Hematopoietic multipotent progenitor cell treated with erythropoietin and hydrocortisone succinate and interleukin-3 and kit ligand, for 4 days (in vitro differentiated cells): ENCODE results near the gene CCT7.

Experiments
- DNase-seq: peaks from one replicate; pipeline ENCODE4 v3.0.0-alpha.2; 2015

Gene CCT7

GRCh38 chr2:73269686-73270465 is 35.8 kb downstream of the CCT7 start:
- DNase-seq = no peak

- no peak for DNase-seq
These were observed 38.2 kb downstream of the CCT7 start for GRCh38 chr2:73272270-73272669.

- DNase-seq = no peak
These were observed 45.7 kb downstream of the CCT7 start for GRCh38 chr2:73279852-73280251.

- DNase-seq = no peak
These were observed 47.1 kb downstream of the CCT7 start for GRCh38 chr2:73281244-73281643.

- DNase-seq = no peak
These were observed 48.9 kb downstream of the CCT7 start for GRCh38 chr2:73282924-73283544.

GRCh38 chr2:73283545-73284295 is 49.6 kb downstream of the CCT7 start:
- peak; percentile 49 for DNase-seq

GRCh38 chr2:73284296-73285158 is 50.4 kb downstream of the CCT7 start, which contains the start of gene FBXO41:
Gene FBXO41, minus strand, starts transcription at chr2:73284478. Its CDS starts 14,848 bp downstream, at chr2:73269630.
- peak; percentile 84 for DNase-seq

- DNase-seq = peak; percentile 94
These were observed 51.1 kb downstream of the CCT7 start for GRCh38 chr2:73285159-73285739.

- DNase-seq = no peak
These were observed 52.1 kb downstream of the CCT7 start for GRCh38 chr2:73286134-73286655.

GRCh38 chr2:73289304-73289703 is 55.2 kb downstream of the CCT7 start:
- peak; percentile 49 for DNase-seq

GRCh38 chr2:73290049-73290839 is 56.1 kb downstream of the CCT7 start:
- peak; percentile 77 for DNase-seq

- DNase-seq = peak; percentile 87
These were observed 57.0 kb downstream of the CCT7 start for GRCh38 chr2:73291093-73291460.

- DNase-seq = peak; percentile 33
These were observed 57.6 kb downstream of the CCT7 start for GRCh38 chr2:73291461-73292315.

- peak; percentile 10 for DNase-seq
These were observed 58.3 kb downstream of the CCT7 start for GRCh38 chr2:73292316-73292905.

- DNase-seq = peak; percentile 17
These were observed 58.9 kb downstream of the CCT7 start for GRCh38 chr2:73292906-73293533.

- peak; percentile 86 for DNase-seq
These were observed 59.5 kb downstream of the CCT7 start, which contains the start of gene EGR4 for GRCh38 chr2:73293534-73294171. Gene EGR4, minus strand, starts transcription at chr2:73293548. Its CDS starts 231 bp downstream, at chr2:73293317.

GRCh38 chr2:73294239-73294638 is 60.1 kb downstream of the CCT7 start:
- DNase-seq = no peak

- DNase-seq = no peak
These were observed 61.8 kb downstream of the CCT7 start for GRCh38 chr2:73295751-73296400.
